Measurements from ENCODE around the gene GRIN2C. TPM values are rescaled to one million over a fixed set of nuclear protein-coding genes. Genes with fewer than 3 reads are reported as not detected.

GRIN2C gene
- total RNA-seq, 1 donor from 2014 or later, result not detected

- H3K4me3 ChIP-seq (ENCODE audit: low read depth, low read length), result no peak overlapping the region
- no peak for TF ChIP-seq CTCF (conservative IDR thresholded peaks at IDR 0.05; ENCODE audit: low read depth, low read length)
- no peak for DNase-seq (ENCODE audit: low read depth)
These were observed 31.9 kb downstream of the GRIN2C start for GRCh38 chr17:74827800-74828199.

GRCh38 chr17:74825952-74826719 lies 33.5 kb downstream of the GRIN2C start:
- H3K4me3 ChIP-seq (ENCODE audit: low read depth, low read length), result no peak overlapping the region
- no peak for DNase-seq (ENCODE audit: low read depth)
- no peak for TF ChIP-seq CTCF (conservative IDR thresholded peaks at IDR 0.05; ENCODE audit: low read depth, low read length)

GRCh38 chr17:74824961-74825627 lies 34.6 kb downstream of the GRIN2C start:
- no peak overlapping the region for H3K4me3 ChIP-seq (ENCODE audit: low read depth, low read length)
- no peak for DNase-seq (ENCODE audit: low read depth)
- TF ChIP-seq CTCF (conservative IDR thresholded peaks at IDR 0.05; ENCODE audit: low read depth, low read length), result no peak

GRCh38 chr17:74822939-74823367 lies 36.7 kb downstream of the GRIN2C start:
- H3K4me3 ChIP-seq (ENCODE audit: low read depth, low read length), result no peak overlapping the region
- TF ChIP-seq CTCF (conservative IDR thresholded peaks at IDR 0.05; ENCODE audit: low read depth, low read length), result no peak
- DNase-seq (ENCODE audit: low read depth), result no peak

- H3K4me3 ChIP-seq (ENCODE audit: low read depth, low read length), result no peak overlapping the region
- no peak for TF ChIP-seq CTCF (conservative IDR thresholded peaks at IDR 0.05; ENCODE audit: low read depth, low read length)
- DNase-seq (ENCODE audit: low read depth), result no peak
These were observed 37.2 kb downstream of the GRIN2C start for GRCh38 chr17:74822335-74822938.

- H3K4me3 ChIP-seq (ENCODE audit: low read depth, low read length), result no peak overlapping the region
- DNase-seq (ENCODE audit: low read depth), result no peak
- no peak for TF ChIP-seq CTCF (conservative IDR thresholded peaks at IDR 0.05; ENCODE audit: low read depth, low read length)
These were observed 37.9 kb downstream of the GRIN2C start for GRCh38 chr17:74821655-74822334.
